NCI-H2227 treated with DMSO at 0.1 percent for 48 hours (cell line): ENCODE results near the gene TEKTIP1.
"Not testable (repeated sequence)": the region's sequence is repeated elsewhere in the genome, so short reads cannot be mapped to it uniquely, and the experiment has no call there.

Experiments used
- DNase-seq: peaks from one replicate; lab custom pipeline; 2025; lab: John Stamatoyannopoulos, UW

The TEKTIP1 gene

GRCh38 chr19:3508121-3508661 is 30.8 kb upstream of the TEKTIP1 start:
- DNase-seq, result not testable (repeated sequence)

GRCh38 chr19:3508771-3509535 is 30.0 kb upstream of the TEKTIP1 start:
- DNase-seq, result no peak

- no peak for DNase-seq
These were observed 29.4 kb upstream of the TEKTIP1 start for GRCh38 chr19:3509566-3509989.

DNA sequence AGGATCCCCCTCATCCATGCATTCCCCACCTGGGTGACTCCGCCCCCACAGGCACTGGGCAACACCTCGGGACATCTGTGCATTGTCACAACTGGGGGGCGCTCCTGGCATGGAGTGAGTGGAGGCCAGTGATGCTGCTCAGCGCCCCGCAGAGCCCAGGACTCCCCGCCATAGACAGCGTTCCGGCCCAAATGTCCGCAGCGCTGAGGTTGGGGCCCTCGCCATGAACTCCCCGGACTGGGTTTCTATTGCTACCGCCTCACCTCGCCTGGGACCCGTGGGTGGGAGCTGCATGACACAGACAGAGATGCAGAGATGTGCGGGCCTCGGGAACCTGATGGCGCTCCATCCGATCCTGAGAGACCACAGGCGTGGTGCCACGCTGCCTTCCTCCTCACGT is 28.2 kb upstream of the TEKTIP1 start:
- no peak for DNase-seq

GRCh38 chr19:3511506-3512251 is 27.3 kb upstream of the TEKTIP1 start:
- DNase-seq, result no peak

DNA sequence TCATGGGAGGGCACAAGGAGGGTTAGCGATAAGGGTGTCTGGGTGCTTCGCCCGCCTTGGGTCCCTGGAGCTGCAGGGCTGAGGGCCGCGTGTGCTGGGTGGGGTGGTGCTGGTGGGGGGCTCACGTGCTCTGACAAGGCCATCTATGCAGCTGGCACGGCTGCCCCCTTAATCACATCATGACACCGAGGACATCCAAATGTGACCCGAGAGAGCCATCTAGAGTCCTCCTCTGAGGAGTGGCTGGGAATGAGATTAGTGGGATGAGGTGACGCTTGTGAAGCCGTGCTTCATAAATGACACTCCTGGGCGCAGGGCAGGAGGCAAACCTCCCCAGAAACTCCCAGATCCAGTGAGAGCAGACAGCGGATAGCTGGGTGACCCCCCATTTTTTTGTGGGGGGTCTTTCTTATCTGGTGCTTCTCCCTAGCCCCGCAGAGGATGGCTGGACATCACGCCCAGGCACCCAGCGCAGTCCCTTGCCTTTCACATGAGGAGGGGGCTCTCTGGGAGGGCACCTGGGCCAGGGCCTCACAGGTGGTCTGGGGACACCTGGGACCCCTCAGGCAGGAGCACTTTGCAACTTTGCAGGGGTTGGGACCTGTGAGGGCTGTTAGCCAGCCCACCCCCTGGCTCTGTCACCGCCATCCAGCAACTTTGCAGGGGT is 26.3 kb upstream of the TEKTIP1 start:
- DNase-seq, result no peak

GRCh38 chr19:3513229-3514140 is 25.5 kb upstream of the TEKTIP1 start:
- no peak for DNase-seq

DNA sequence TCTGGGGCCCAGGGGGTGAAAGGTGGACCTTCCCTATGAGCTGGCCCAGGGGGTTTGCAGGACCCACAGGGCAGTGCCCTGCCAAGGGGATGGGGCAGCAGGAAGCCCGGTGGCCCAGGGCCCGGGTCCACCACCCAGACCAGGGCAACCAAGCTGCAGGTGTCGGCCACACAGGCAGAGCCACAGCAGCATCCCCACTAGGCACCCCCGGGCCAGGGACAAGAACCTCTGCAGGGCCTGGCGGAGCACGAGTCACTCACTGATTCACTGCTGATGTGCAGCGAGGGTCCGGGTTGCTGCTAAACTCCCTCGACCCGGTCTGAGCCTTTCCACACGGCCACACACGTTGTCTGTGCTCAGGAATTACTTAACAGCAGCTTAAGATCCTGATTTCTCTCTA is 24.0 kb upstream of the TEKTIP1 start:
- DNase-seq, result no peak

- no peak for DNase-seq
These were observed 23.0 kb upstream of the TEKTIP1 start for GRCh38 chr19:3515891-3516422.

DNA sequence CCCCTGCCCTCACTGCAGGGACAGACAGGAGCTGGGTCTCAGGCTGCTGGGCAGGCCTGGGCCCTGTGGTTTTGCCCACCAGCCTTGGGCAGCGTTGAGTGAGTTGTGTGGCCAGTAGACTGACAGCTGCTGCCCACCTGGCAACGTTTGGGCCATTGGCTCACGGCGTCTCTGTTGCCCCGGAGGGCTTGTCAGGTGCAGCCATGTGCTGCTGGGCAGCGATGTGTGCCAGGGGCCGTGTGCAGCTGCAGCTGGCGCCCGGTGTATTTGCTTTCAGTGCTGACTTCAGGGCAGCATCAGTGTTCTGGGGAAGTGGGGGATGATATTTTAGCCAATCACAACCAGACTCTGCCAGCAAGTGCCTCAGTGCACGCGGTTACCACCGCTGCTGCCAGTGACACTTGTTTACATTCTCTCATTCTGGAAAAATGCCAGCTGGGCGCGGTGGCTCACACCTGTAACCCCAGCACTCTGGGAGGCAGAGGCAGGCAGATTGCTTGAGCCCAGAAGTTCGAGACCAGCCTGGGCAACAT is 22.2 kb upstream of the TEKTIP1 start:
- no peak for DNase-seq

- DNase-seq, result no peak
These were observed 21.3 kb upstream of the TEKTIP1 start for GRCh38 chr19:3517638-3518037.

- no peak for DNase-seq
These were observed 20.7 kb upstream of the TEKTIP1 start for GRCh38 chr19:3518255-3518654.

- no peak for DNase-seq
These were observed 20.3 kb upstream of the TEKTIP1 start for GRCh38 chr19:3518659-3519058.

DNA sequence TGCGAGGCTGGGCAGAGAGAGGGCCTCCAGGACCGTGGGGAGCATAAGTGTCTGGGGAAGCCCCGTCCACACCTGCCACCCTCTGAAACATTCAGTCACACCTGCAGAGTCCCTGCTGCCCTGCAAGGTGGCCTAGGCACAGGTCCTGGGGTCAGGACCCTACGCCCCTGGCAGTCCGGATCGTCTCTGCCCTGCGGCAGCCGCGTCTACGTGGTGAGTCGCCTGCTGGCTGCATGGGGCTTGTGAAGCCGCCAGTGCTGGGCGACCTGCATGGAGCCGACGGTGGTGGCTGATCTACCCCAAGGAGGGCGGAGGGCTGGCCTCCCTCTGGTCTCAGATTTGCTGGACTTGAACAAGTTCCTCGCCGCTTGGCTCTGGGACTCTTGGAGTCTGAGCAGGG is 19.8 kb upstream of the TEKTIP1 start:
- DNase-seq, result no peak

- no peak for DNase-seq
These were observed 18.5 kb upstream of the TEKTIP1 start for GRCh38 chr19:3520166-3521103.

DNA sequence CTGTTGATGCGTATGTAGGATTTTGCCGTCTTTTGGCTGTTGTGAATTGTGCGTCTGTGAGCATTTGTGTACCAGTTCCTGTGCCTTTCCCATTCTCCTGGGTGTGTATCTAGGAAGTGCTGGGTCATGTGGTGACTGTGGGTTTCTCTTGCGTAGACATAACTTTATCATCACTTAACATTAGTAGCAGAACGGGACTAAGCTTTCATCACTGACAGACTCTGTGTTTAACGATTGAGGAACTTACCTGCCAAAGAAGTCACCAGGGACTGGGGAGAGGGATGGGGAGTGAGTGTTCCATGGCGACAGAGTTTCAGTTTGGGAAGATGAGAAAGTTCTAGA is 17.9 kb upstream of the TEKTIP1 start:
- no peak for DNase-seq

- DNase-seq, result no peak
These were observed 16.3 kb upstream of the TEKTIP1 start for GRCh38 chr19:3522421-3523360.

- DNase-seq, result no peak
These were observed 15.5 kb upstream of the TEKTIP1 start for GRCh38 chr19:3523361-3524077.
